ENCODE results near the gene MYH15.

DNA sequence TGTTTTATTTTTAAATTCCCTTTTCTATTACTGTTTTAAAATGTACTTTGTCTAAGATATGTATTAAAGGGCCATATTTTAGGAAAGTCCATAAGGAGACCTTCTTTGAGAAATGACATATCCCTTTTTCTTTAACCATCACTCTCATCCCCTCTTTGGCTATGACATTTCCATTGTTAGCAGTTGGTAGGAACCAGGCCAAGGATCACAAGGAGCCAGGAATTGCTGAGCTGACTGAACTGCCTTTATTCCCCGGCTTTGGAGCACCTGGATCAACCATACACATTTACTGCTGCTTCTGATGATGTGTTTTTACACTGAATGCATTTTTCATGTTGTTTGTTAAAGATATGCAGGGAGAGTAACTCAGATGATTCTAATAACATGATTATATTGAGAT, 134.4 kb downstream of the MYH15 start:
- TF ChIP-seq ESRRA (IDR thresholded peaks at IDR 0.05; ENCODE audit: low read length) (no peak), EZH2 (IDR thresholded peaks at IDR 0.05; ENCODE audit: borderline replicate concordance, control insufficient read depth, low read depth, low read length) (no peak), HDGF (IDR thresholded peaks at IDR 0.05) (no peak), NFXL1 (IDR thresholded peaks at IDR 0.05; ENCODE audit: borderline replicate concordance) (no peak), KDM1A (IDR thresholded peaks at IDR 0.05; ENCODE audit: borderline replicate concordance) (no peak)
- TF ChIP-seq, protein P1, sequence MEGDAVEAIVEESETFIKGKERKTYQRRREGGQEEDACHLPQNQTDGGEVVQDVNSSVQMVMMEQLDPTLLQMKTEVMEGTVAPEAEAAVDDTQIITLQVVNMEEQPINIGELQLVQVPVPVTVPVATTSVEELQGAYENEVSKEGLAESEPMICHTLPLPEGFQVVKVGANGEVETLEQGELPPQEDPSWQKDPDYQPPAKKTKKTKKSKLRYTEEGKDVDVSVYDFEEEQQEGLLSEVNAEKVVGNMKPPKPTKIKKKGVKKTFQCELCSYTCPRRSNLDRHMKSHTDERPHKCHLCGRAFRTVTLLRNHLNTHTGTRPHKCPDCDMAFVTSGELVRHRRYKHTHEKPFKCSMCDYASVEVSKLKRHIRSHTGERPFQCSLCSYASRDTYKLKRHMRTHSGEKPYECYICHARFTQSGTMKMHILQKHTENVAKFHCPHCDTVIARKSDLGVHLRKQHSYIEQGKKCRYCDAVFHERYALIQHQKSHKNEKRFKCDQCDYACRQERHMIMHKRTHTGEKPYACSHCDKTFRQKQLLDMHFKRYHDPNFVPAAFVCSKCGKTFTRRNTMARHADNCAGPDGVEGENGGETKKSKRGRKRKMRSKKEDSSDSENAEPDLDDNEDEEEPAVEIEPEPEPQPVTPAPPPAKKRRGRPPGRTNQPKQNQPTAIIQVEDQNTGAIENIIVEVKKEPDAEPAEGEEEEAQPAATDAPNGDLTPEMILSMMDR (IDR thresholded peaks at IDR 0.05 in 2 of 3, conservative IDR thresholded peaks at IDR 0.05 in 1 of 3; ENCODE audit: control insufficient read depth in 2 of 3, extremely low read depth in 1 of 3, insufficient read depth in 1 of 3, low read depth in 3 of 3, low read length in 3 of 3) = no peak

Data from GM12878 (cell line).